SU-DHL-6 (cell line): Measurements from ENCODE around the gene DOK7.

Experiments used
- H2AFZ ChIP-seq: fragments of 200-600 bp; sonication (generic); 2 replicates; pipeline ENCODE4 v1.6.1; 2014; ENCODE audit warnings: low read depth, mild to moderate bottlenecking, moderate library complexity, mixed read lengths, antibody characterized with exemption, low read length; ENCODE audit not compliant: severe bottlenecking
- H3F3A ChIP-seq: fragments of 200-600 bp; shearing (Covaris generic); 2 replicates; pipeline ENCODE4 v1.6.0; 2016; ENCODE audit warnings: antibody characterized with exemption, mild to moderate bottlenecking; ENCODE audit not compliant: insufficient read depth
- H3K27ac ChIP-seq: fragments of 200-600 bp; sonication (generic); 2 replicates; pipeline ENCODE4 v1.5.1; 2016; ENCODE audit warnings: low read depth, mild to moderate bottlenecking, low read length, moderate library complexity, mixed read lengths
- H3K27me3 ChIP-seq: fragments of 200-600 bp; sonication (generic), shearing (Covaris generic); 2 replicates; pipeline ENCODE4 v1.6.0; 2014; ENCODE audit warnings: mild to moderate bottlenecking, low read length
- H3K36me3 ChIP-seq: fragments of 200-600 bp; sonication (generic); 2 replicates; pipeline ENCODE4 v1.6.1; 2014; ENCODE audit warnings: mild to moderate bottlenecking, low read length, mixed read lengths
- H3K4me2 ChIP-seq: fragments of 300-600, 200-600 bp; shearing (Covaris generic), sonication (generic); 2 replicates; pipeline ENCODE4 v1.6.0; 2014; ENCODE audit warnings: low read length, low read depth, mild to moderate bottlenecking; ENCODE audit not compliant: poor library complexity, severe bottlenecking
- H3K4me3 ChIP-seq: fragments of 200-600 bp; sonication (generic); 2 replicates; pipeline ENCODE4 v1.5.1; 2014; ENCODE audit warnings: antibody characterized with exemption, low read length, mild to moderate bottlenecking, mixed read lengths; ENCODE audit not compliant: insufficient read depth, poor library complexity, severe bottlenecking
- H3K79me2 ChIP-seq: fragments of 200-600 bp; sonication (generic); 2 replicates; pipeline ENCODE4 v1.6.1; 2014; ENCODE audit warnings: mild to moderate bottlenecking, low read length, moderate library complexity; ENCODE audit not compliant: insufficient read depth
- H3K9ac ChIP-seq: fragments of 200-600 bp; sonication (generic); 2 replicates; pipeline ENCODE4 v1.7.0; 2014; ENCODE audit warnings: mild to moderate bottlenecking, low read length
- H3K9me2 ChIP-seq: fragments of 200-600 bp; sonication (generic); replicated peaks from 2 replicates; pipeline ENCODE4 v1.6.1; 2014; ENCODE audit warnings: low read length; ENCODE audit not compliant: insufficient read depth
- H3K9me3 ChIP-seq: fragments of 200-600 bp; sonication (generic); 2 replicates; pipeline ENCODE4 v1.6.1; 2014; ENCODE audit warnings: low read length, mixed read lengths; ENCODE audit not compliant: insufficient read depth
- H4K20me1 ChIP-seq: fragments of 200-600 bp; sonication (generic); 2 replicates; pipeline ENCODE4 v1.6.1; 2014; ENCODE audit warnings: low read depth, mild to moderate bottlenecking, antibody characterized with exemption, low read length, moderate library complexity, mixed read lengths
- EZH2phosphoT487 ChIP-seq: fragments of 200-600 bp; sonication (generic), shearing (Covaris generic); conservative IDR thresholded peaks from 2 replicates; pipeline ENCODE4 v1.6.1; 2018; ENCODE audit warnings: mild to moderate bottlenecking, antibody characterized with exemption, low read length, moderate library complexity, mixed read lengths
- TF ChIP-seq, protein P1 (sequence below): fragments of 200-600 bp; sonication (generic); IDR thresholded peaks from one replicate; pipeline ENCODE4 v1.5.1; 2017; ENCODE audit warnings: antibody characterized with exemption, mild to moderate bottlenecking, low read length, moderate library complexity; ENCODE audit not compliant: insufficient read depth, poor library complexity, severe bottlenecking

Gene DOK7

DNA sequence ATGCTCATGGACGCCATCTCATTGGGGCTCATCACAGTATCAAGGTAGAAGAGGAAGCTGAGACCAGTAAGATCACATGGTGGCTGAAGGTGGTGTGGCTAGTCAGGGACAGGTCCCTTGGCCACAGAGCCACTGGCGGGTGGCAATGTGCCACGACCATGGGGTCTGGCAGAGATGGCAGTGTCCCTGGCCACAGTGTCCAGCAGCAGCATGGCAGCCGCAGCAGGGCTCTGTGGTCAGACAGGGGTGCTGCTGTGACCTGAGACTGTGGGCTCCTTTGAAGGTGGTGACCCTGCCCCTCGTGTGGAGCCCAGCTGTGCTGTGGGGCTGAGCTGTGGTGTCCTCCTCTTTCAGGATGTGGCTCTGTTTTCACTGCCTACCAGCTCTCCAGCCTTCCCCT is 2.2 kb upstream of the DOK7 start:
- no peak overlapping the region for H2AFZ ChIP-seq
- no peaks in the 10 kb centered on the region for H3K79me2 ChIP-seq
- H3K9ac ChIP-seq, result no peak overlapping the region
- no peak overlapping the region for H3K4me3 ChIP-seq
- H3K9me3 ChIP-seq, result no peaks in the 10 kb centered on the region
- TF ChIP-seq EZH2phosphoT487, result no peak
- TF ChIP-seq, protein P1, sequence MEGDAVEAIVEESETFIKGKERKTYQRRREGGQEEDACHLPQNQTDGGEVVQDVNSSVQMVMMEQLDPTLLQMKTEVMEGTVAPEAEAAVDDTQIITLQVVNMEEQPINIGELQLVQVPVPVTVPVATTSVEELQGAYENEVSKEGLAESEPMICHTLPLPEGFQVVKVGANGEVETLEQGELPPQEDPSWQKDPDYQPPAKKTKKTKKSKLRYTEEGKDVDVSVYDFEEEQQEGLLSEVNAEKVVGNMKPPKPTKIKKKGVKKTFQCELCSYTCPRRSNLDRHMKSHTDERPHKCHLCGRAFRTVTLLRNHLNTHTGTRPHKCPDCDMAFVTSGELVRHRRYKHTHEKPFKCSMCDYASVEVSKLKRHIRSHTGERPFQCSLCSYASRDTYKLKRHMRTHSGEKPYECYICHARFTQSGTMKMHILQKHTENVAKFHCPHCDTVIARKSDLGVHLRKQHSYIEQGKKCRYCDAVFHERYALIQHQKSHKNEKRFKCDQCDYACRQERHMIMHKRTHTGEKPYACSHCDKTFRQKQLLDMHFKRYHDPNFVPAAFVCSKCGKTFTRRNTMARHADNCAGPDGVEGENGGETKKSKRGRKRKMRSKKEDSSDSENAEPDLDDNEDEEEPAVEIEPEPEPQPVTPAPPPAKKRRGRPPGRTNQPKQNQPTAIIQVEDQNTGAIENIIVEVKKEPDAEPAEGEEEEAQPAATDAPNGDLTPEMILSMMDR, result no peak
- H3K27ac ChIP-seq, result no peak overlapping the region
- no peaks in the 10 kb centered on the region for H3K9me2 ChIP-seq
- H3K36me3 ChIP-seq, result no peaks in the 10 kb centered on the region
- no peaks in the 10 kb centered on the region for H4K20me1 ChIP-seq
- no peak overlapping the region for H3K4me2 ChIP-seq
- no peaks in the 10 kb centered on the region for H3F3A ChIP-seq
- H3K27me3 ChIP-seq, result no peaks in the 10 kb centered on the region

GRCh38 chr4:3461515-3462291 is 1.4 kb upstream of the DOK7 start:
- Histone ChIP-seq H3K9me2 (no peaks in the 10 kb centered on the region), H3F3A (no peaks in the 10 kb centered on the region), H3K36me3 (no peaks in the 10 kb centered on the region), H2AFZ (no peak overlapping the region), H3K9me3 (no peaks in the 10 kb centered on the region), H3K4me3 (no peak overlapping the region), H3K27me3 (no peaks in the 10 kb centered on the region), H3K4me2 (no peak overlapping the region), H3K79me2 (no peaks in the 10 kb centered on the region), H3K9ac (no peak overlapping the region), H3K27ac (no peak overlapping the region), H4K20me1 (no peaks in the 10 kb centered on the region)
- no peak for TF ChIP-seq EZH2phosphoT487
- TF ChIP-seq, protein P1, result no peak

- no peaks in the 10 kb centered on the region for H3K9me2 ChIP-seq
- H3K27ac ChIP-seq, result no peak overlapping the region
- no peaks in the 10 kb centered on the region for H3K36me3 ChIP-seq
- H3K27me3 ChIP-seq, result no peaks in the 10 kb centered on the region
- no peaks in the 10 kb centered on the region for H3K79me2 ChIP-seq
- H3K4me2 ChIP-seq, result no peak overlapping the region
- H3K4me3 ChIP-seq, result no peak overlapping the region
- H3K9ac ChIP-seq, result no peak overlapping the region
- TF ChIP-seq, protein P1, result no peak
- no peak for TF ChIP-seq EZH2phosphoT487
- H2AFZ ChIP-seq, result no peak overlapping the region
- no peaks in the 10 kb centered on the region for H3F3A ChIP-seq
- no peaks in the 10 kb centered on the region for H4K20me1 ChIP-seq
- H3K9me3 ChIP-seq, result no peaks in the 10 kb centered on the region
Observed at GRCh38 chr4:3462321-3462789, 751 bp upstream of the DOK7 start.
